Adipose tissue (tissue), 3 donors: ENCODE data around the gene OARD1. TPM values are rescaled to one million over a fixed set of nuclear protein-coding genes. Genes with fewer than 3 reads are reported as not detected.
"Not testable (repeated sequence)": the region's sequence is repeated elsewhere in the genome, so short reads cannot be mapped to it uniquely, and the experiment has no call there.

Experiments
- H3K27ac ChIP-seq: one replicate; pipeline ENCODE4 v1.5.1; 2013; ENCODE audit warnings: low read depth, low read length
- WGBS, 3 donors: extraction: QIAGEN DNeasy Blood & Tissue Kit; methylation state at CpG; one replicate each; pipeline ENCODE4 v1.1.7; 2013; 5-methylcytosine and 5-hydroxymethylcytosine counted together
- polyA plus RNA-seq, 3 donors: library from polyadenylated mRNA; stranded (reverse); fragments of 200-250 nt; gene quantifications; one replicate each; pipeline ENCODE4 v1.2.3, GENCODE V29; 2013
- donor health status: healthy with polysubstance abuse.
- donor health status: Bipolar disorder and iron deficiency.
- donor health status: healthy.

OARD1 gene
- polyA plus RNA-seq, 3 donors: 14.3 to 41.5 (median 28.2) TPM

- 82 to 90% (median 83%) methylated on average over 13 of the region's 13 CpGs for WGBS, 3 donors
- H3K27ac ChIP-seq: no peak overlapping the region
These were observed 34.9 kb downstream of the OARD1 start for GRCh38 chr6:41037107-41037900.

DNA sequence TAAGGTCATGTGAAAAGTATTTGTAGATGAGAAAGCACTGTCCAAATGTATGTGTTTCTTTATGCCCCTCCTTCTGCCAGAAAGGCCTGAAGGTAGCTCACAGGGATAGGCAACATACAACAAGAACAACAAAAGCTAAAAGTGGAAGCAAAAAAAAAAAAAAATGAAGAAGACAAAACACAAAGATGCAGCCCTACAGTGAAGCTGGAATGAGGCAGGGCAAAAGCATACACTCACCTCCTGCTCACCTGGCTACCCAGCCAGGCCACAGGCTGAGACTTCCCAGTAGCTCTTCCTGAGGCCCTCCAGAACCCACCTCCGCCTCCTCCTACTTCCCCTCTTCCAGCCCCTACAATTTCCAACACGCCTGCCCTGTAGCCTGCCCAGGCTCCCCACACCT is 35.6 kb downstream of the OARD1 start:
- H3K27ac ChIP-seq: no peak overlapping the region

GRCh38 chr6:41036186-41036585 is 36.0 kb downstream of the OARD1 start:
- WGBS, 3 donors: 45 to 66% (median 54%) methylated on average over 3 of the region's 3 CpGs
- no peak overlapping the region for H3K27ac ChIP-seq

More for the DNA sequence above, 35.6 kb downstream of the OARD1 start:
- 68 to 90% (median 83%) methylated on average over 2 of the region's 2 CpGs for WGBS, 3 donors

GRCh38 chr6:41033776-41034175 is 38.4 kb downstream of the OARD1 start:
- 91 to 93% (median 91%) methylated on average over 11 to 13 of the region's 13 CpGs for WGBS, 3 donors
- no peak overlapping the region for H3K27ac ChIP-seq

DNA sequence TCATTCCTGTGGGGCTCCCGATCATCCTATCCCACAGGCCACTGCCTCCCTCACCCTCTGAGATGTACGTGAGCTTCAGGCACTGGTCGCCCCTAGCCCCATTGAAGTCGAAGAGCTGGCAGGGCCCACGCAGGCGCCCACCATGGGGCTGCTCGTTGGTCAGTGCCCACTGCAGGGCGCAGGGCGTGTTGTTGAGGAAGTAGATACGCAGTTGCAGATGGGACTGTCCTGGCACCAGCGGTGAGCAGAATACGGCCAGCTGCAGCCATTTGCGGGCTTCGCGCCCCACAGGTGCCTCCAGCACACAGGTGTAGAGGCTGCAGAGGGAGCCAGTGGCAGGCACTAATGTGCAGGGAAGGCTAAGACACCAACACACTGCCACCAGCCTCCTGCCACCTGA is 39.3 kb downstream of the OARD1 start:
- 96 to 97% (median 97%) methylated on average over 15 of the region's 15 CpGs for WGBS, 3 donors
- no peak overlapping the region for H3K27ac ChIP-seq

DNA sequence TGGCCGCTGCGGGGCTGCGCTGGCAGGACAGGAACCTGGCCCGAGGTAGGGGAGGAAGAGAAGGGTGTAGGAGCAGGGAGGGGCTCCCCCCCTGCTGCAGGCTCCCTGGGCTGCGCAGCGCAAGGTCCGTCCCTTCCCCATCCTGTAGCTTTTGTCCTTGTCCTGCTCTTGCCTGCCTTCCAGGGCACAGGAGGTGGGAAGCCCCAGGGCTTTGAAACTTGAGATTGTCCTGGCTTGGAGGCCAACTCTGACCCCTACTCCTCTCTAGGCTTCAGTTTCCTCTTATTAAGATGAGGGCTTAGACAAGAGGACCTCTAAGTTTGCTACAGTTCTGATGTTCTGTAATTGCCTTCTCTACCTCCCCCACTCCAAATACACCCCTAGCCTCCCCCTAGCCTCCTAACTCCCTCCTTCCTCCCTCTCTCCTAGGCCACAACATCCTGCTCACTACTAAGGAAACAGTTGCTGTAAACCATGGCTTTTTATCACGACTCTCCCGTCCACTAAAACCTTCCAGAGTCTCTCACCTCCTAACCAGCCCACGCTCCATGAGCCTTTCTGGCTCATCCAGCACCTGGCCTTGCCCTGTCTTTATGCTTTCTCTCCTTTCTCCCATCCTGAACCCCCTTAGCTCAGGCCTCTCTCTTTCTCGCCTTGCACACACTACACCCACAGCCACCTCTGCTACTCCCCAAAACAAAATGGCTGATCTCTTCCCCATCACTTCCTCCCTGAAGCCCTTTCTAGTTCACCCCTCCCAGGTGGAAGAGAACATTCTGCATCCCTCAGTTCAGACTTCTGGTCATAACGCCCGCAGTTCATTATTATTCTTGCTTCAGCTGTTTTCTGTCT is 43.4 kb downstream of the OARD1 start:
- WGBS, 3 donors: 39 to 58% (median 54%) methylated on average over 8 to 13 of the region's 13 CpGs

DNA sequence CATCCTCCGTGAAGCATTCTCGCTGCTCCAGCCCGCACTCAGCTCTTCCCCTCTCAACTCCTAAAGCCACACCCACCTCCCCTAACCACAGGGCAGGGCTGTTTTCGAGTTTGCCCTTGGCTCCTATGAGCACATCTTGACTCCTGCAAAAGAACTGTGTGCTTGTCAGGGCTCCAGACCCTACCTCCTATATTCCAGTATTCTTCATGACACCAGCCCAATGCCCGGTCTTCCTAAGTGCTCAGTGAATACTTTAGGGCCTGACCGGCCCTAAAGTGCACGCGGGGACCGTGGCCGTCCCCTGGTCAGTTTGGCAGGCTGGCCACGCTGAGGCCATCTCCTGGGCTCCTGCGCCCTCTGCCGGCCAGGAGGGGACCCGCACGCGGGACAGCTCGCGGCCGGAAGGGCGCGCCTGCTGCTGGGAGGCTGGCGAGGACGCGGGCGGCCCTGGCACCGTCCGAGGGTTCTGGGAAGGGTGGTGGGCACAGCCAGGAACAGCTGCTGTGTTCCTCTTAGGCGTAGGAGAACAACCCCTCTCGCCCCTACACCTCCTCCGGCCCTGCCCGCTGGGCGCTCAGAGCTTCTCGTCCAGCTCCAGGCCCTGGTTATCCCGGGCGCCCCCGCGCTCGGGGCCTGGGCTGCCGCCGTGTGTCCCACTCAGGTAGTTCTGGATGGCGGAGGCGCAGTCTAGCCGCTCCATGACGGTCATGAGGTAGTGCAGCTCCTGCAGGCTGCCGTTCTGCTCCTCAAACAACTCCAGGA is 44.2 kb downstream of the OARD1 start:
- H3K27ac ChIP-seq: no peak overlapping the region
- 2 to 4% (median 4%) methylated on average over 45 of the region's 45 CpGs for whole genome bisulfite sequencing, 3 donors

More for the DNA sequence above, 43.4 kb downstream of the OARD1 start:
- H3K27ac ChIP-seq: no peak overlapping the region

DNA sequence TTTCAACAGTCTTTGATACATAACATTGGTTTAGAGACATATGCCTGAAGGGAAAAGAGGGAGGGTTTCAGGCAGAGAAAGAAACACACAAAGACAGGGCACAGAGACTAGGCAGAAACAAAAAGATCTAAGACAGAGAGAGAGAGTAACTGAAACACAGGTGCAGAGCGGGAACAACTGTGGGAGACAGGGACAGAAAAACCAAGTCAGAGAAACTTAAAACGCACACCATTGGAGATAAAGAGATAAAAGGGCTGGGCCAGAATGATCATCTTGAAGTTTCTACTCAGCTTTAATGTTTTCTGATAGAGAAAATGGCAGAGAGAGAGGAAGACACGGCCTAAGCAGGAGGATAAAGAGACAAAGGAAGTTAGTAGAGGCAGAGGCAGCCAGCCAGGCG is 44.9 kb downstream of the OARD1 start:
- WGBS, 3 donors: 27 to 41% (median 38%) methylated on average over 3 to 4 of the region's 4 CpGs
- no peak overlapping the region for H3K27ac ChIP-seq

DNA sequence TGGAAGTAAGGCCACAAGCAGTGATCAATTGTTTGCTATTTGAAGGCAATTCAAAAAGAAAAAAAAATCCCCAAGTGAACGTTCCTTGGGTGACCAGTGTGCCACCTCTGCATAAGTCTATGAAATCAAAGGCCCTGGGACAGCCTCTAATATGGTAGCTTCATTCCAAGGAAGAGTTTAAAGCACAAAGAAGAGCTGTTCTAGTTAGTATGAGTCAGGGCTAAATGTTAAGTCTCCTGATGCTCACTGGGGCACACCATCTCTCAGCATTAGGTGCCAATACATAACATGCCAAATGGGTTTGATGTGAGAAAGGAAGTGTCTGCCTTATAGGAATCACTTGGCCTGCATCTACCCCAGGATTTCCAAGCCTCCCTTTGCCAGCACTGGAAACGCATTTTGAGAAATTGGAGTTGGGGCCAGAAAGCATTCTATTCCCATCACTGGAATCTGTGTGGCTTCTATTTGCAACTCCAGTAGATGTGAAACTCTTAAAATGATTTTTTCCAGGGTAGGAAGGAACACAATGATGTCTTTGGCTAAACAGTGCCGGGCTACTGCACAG is 46.1 kb downstream of the OARD1 start:
- H3K27ac ChIP-seq: no peak overlapping the region
- 57 to 89% (median 84%) methylated on average over 3 of the region's 3 CpGs for WGBS, 3 donors

DNA sequence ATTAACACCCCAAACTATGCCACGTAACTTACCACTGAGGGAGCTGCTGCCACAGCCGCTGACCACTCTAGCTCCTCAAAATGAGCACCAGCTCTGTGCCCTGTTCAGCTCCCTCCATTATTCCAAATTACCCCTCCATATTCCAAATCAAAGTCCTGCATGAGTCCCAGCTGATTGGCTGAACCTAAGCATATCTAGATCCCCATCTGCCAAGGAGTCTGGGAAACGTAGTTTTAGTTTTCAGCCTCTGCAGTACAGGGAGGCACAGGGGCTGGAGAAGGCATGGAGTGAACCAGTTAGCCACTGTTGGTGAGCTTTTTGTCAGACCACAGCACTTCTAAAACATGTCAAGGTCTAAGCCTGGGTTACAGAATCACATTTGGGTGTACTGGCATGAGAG is 49.0 kb downstream of the OARD1 start:
- H3K27ac ChIP-seq: no peak overlapping the region
- whole genome bisulfite sequencing, 3 donors: 90 to 95% (median 92%) methylated on average over 3 of the region's 3 CpGs

DNA sequence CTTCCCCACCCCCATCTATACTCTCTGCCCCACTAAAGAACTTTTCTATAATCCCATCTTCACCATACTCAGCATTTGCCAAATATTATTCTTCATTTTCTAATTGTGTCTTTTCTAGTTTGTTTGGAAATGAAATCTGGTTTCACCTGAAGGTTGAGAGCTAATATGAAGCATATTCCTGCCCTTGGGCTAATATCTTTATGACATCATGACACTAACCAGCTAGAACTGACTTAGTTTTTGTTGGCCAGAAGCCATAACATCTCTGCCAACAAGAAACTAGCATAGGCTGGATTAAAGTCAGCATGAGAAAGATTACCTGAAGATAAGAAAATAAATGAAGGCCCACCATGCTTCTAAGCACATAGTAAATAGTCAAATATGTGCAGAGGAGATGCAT is 49.9 kb downstream of the OARD1 start:
- H3K27ac ChIP-seq: no peak overlapping the region

- 31 to 90% (median 81%) methylated on average over 3 of the region's 3 CpGs for WGBS, 3 donors
- no peak overlapping the region for H3K27ac ChIP-seq
These were observed 50.3 kb downstream of the OARD1 start for GRCh38 chr6:41021832-41022231.

DNA sequence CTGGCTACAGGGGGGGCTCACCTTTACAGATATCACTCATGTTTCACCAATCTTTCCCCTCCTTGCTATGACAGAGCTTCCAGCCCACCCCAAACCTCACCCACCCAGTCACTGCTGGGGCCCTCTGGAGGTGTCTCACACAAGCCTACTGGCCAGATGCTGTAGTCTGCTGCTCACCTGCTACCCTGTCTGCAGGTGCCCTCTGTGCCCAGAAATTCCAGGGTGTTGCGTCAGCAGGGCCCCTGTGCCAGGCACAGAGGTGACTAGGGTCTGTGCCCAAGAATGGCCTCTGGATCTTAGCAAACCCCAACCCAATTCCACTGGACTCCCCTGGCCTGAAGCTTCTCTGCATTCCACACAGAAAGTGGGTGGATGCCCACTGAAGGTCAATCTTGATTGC is 54.5 kb downstream of the OARD1 start:
- 67 to 100% (median 94%) methylated on average over 1 of the region's 1 CpG for WGBS, 3 donors
- H3K27ac ChIP-seq: no peak overlapping the region

- WGBS, 3 donors: 91 to 99% (median 96%) methylated on average over 3 to 4 of the region's 5 CpGs
- H3K27ac ChIP-seq: not testable (repeated sequence)
These were observed 56.3 kb downstream of the OARD1 start for GRCh38 chr6:41015860-41016259.

GRCh38 chr6:41014780-41015179 is 57.4 kb downstream of the OARD1 start:
- 89 to 93% (median 92%) methylated on average over 4 of the region's 4 CpGs for WGBS, 3 donors
- no peak overlapping the region for H3K27ac ChIP-seq
